Measurements from ENCODE around the gene RFPL4A. TPM values are rescaled to one million over a fixed set of nuclear protein-coding genes. Genes with fewer than 3 reads are reported as not detected.
"Not testable (repeated sequence)": the region's sequence is repeated elsewhere in the genome, so short reads cannot be mapped to it uniquely, and the experiment has no call there.

The RFPL4A gene
- total RNA-seq, 1 donor from 2014 or later: not detected

- intact Hi-C loops (cut with DNase I): no loop called here
- H3K27me3 ChIP-seq (ENCODE audit: low read depth): peaks cover 43% of the 10 kb centered on the region
- no peak for ATAC-seq
- H3K4me1 ChIP-seq: no peaks in the 10 kb centered on the region
- H3K9me3 ChIP-seq: no peaks in the 10 kb centered on the region
- DNase-seq: no peak
- no peak overlapping the region for H3K4me3 ChIP-seq
- no peaks in the 10 kb centered on the region for H3K36me3 ChIP-seq
- no peak overlapping the region for H3K27ac ChIP-seq
- TF ChIP-seq, protein P1, sequence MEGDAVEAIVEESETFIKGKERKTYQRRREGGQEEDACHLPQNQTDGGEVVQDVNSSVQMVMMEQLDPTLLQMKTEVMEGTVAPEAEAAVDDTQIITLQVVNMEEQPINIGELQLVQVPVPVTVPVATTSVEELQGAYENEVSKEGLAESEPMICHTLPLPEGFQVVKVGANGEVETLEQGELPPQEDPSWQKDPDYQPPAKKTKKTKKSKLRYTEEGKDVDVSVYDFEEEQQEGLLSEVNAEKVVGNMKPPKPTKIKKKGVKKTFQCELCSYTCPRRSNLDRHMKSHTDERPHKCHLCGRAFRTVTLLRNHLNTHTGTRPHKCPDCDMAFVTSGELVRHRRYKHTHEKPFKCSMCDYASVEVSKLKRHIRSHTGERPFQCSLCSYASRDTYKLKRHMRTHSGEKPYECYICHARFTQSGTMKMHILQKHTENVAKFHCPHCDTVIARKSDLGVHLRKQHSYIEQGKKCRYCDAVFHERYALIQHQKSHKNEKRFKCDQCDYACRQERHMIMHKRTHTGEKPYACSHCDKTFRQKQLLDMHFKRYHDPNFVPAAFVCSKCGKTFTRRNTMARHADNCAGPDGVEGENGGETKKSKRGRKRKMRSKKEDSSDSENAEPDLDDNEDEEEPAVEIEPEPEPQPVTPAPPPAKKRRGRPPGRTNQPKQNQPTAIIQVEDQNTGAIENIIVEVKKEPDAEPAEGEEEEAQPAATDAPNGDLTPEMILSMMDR (IDR thresholded peaks at IDR 0.05): no peak
These were observed 38.6 kb upstream of the RFPL4A start for GRCh38 chr19:55720214-55720746.

DNA sequence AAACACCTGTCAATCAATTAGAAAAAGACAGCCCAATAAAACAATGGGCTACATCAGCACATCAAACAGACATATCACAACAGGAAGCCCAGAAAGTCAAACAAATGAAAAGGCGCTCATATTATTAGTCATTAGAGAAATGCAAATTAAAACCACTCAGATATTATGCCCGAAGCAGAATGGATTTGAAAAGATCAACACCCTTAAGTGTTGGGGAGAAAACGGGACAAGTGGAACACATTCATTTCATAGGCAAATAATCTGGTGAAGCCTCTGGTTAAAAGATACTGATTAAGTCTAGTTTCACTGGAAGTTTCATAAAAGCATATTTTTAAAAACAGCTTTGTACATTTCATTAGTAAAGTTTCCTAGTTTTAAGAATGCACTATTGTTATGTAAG is 38.1 kb upstream of the RFPL4A start:
- TF ChIP-seq, protein P1 (IDR thresholded peaks at IDR 0.05): no peak
- Histone ChIP-seq H3K9me3 (no peaks in the 10 kb centered on the region), H3K4me1 (no peaks in the 10 kb centered on the region), H3K27ac (no peak overlapping the region), H3K4me3 (no peak overlapping the region), H3K36me3 (no peaks in the 10 kb centered on the region), H3K27me3 (ENCODE audit: low read depth) (peaks cover 40% of the 10 kb centered on the region)
- ATAC-seq: no peak
- intact Hi-C loops (cut with DNase I): no loop called here
- no peak for DNase-seq

- DNase-seq: no peak
- peaks cover 16% of the 10 kb centered on the region for H3K27me3 ChIP-seq (ENCODE audit: low read depth)
- H3K27ac ChIP-seq: no peak overlapping the region
- no peaks in the 10 kb centered on the region for H3K9me3 ChIP-seq
- no peak overlapping the region for H3K4me3 ChIP-seq
- H3K36me3 ChIP-seq: no peaks in the 10 kb centered on the region
- TF ChIP-seq, protein P1 (IDR thresholded peaks at IDR 0.05): no peak
- intact Hi-C loops (cut with DNase I): no loop called here
- H3K4me1 ChIP-seq: no peaks in the 10 kb centered on the region
- no peak for ATAC-seq
These were observed 35.4 kb upstream of the RFPL4A start for GRCh38 chr19:55723491-55723890.

- ATAC-seq; intact Hi-C loops (cut with DNase I); DNase-seq; H3K9me3 ChIP-seq; H3K4me3 ChIP-seq; H3K36me3 ChIP-seq; H3K27me3 ChIP-seq (ENCODE audit: low read depth); H3K27ac ChIP-seq; H3K4me1 ChIP-seq: not testable (repeated sequence)
These were observed 28.5 kb upstream of the RFPL4A start for GRCh38 chr19:55730378-55730777.

DNA sequence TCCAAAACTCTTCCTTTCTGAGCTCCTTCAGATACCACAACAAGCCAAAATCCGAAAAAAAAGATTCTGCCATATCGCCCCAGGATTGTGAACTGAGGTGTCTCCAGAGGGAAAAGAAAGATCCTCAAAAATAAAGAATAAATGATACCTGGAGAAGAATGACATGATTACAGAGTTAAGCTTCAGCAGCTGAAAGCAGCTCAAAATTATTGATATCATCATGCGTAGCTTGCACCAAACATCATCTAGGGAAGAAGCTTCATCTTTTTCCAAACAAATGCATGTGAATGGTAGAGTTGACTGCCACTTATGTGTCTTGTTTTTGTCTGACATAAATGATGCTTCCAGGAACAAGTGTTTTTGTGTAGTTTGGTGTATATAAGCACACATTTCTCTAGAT is 20.6 kb upstream of the RFPL4A start, which contains the start of gene NLRP9:
Gene NLRP9, minus strand, starts transcription at position 101 of the 400 bp plus-strand sequence. Its CDS starts 28 bp downstream, at position 73.
- no peaks in the 10 kb centered on the region for H3K4me1 ChIP-seq
- H3K27ac ChIP-seq: no peak within 1 kb of the TSS
- TF ChIP-seq, protein P1 (IDR thresholded peaks at IDR 0.05): no peak
- peaks cover 6% of the 10 kb centered on the region for H3K27me3 ChIP-seq (ENCODE audit: low read depth)
- no peaks in the 10 kb centered on the region for H3K9me3 ChIP-seq
- H3K4me3 ChIP-seq: no peak within 1 kb of the TSS
- no peak for ATAC-seq
- no peaks in the 10 kb centered on the region for H3K36me3 ChIP-seq
- intact Hi-C loops (cut with DNase I): no loop called here
- no peak for DNase-seq

DNA sequence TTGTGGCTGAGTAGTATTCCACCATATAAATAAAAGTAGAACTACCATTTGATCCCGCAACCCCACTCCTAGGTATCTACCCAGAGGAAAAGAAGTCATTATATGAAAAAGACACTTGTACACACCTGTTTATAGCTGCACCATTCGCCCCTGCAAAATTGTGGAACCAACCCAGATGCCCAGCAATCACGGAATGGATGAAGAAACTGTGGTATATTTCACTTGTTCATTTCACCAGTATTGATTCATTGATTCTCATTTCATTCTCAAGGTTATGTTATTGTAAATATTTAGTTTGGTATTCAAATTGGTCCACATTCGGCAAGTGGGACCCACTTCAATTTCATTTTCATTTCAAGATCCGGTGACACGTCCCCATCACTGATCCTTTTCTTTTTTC is 8.2 kb upstream of the RFPL4A start:
- no peak overlapping the region for H3K27ac ChIP-seq
- ATAC-seq (no peak), DNase-seq (no peak)
- no peak overlapping the region for H3K4me3 ChIP-seq
- no peaks in the 10 kb centered on the region for H3K36me3 ChIP-seq
- no peaks in the 10 kb centered on the region for H3K9me3 ChIP-seq
- TF ChIP-seq, protein P1 (IDR thresholded peaks at IDR 0.05): no peak
- no peaks in the 10 kb centered on the region for H3K4me1 ChIP-seq
- intact Hi-C loops (cut with DNase I): no loop called here
- peaks cover 13% of the 10 kb centered on the region for H3K27me3 ChIP-seq (ENCODE audit: low read depth)

All from lower lobe of right lung (tissue), 2 donors.